ENCODE measurements around the gene MGAT3.
"Not testable (repeated sequence)": the region's sequence is repeated elsewhere in the genome, so short reads cannot be mapped to it uniquely, and the experiment has no call there.

MGAT3 gene

DNA sequence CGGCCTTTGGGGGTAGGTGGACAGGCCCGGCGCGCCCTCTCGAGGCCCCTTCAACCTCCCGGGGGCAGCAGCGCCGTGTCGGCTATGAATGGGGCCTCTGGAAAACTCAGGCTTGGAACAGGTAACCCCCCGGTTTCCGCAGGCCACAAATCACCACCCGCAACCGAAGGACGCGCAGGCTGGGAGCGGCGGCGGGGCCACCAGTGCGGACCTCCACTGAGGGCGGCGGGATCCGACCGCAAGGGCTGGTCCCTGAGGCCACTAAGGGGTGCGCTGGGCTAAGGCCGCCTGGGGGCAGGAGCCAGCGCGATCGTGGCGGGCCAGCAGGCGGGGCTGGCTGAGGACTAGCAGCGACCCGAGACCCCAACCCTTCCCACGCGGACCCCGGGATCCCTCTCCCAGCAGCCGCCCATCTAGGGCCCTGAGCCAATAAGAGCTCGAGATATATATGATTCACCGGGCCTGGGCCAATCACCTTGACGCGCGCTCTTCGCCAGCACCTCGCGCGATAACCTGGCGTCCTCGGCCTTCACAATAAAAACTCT lies 62.9 kb downstream of the MGAT3 start:
- H3K4me3 ChIP-seq (ENCODE audit: low read length): peak overlapping the region; percentile 94
- TF ChIP-seq, protein P1, sequence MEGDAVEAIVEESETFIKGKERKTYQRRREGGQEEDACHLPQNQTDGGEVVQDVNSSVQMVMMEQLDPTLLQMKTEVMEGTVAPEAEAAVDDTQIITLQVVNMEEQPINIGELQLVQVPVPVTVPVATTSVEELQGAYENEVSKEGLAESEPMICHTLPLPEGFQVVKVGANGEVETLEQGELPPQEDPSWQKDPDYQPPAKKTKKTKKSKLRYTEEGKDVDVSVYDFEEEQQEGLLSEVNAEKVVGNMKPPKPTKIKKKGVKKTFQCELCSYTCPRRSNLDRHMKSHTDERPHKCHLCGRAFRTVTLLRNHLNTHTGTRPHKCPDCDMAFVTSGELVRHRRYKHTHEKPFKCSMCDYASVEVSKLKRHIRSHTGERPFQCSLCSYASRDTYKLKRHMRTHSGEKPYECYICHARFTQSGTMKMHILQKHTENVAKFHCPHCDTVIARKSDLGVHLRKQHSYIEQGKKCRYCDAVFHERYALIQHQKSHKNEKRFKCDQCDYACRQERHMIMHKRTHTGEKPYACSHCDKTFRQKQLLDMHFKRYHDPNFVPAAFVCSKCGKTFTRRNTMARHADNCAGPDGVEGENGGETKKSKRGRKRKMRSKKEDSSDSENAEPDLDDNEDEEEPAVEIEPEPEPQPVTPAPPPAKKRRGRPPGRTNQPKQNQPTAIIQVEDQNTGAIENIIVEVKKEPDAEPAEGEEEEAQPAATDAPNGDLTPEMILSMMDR (conservative IDR thresholded peaks at IDR 0.05; ENCODE audit: low read length): no peak; the same call in 1 of the 2 replicates
- DNase-seq (ENCODE audit: low read depth): peak; percentile 61

- peak within 1 kb of the TSS; percentile 94 for H3K4me3 ChIP-seq (ENCODE audit: low read length)
- TF ChIP-seq, protein P1 (conservative IDR thresholded peaks at IDR 0.05; ENCODE audit: low read length): no peak
- peak; percentile 100 for DNase-seq (ENCODE audit: low read depth)
Observed at GRCh38 chr22:39520226-39521105, 63.7 kb downstream of the MGAT3 start, which contains the start of gene ATF4. Gene ATF4, plus strand, starts transcription at chr22:39520562. Its CDS starts 884 bp downstream, at chr22:39521446.

- H3K4me3 ChIP-seq (ENCODE audit: low read length): peak overlapping the region; percentile 94
- DNase-seq (ENCODE audit: low read depth): peak; percentile 79
Observed at GRCh38 chr22:39521106-39521885, 64.5 kb downstream of the MGAT3 start.

GRCh38 chr22:39522091-39522490 lies 65.3 kb downstream of the MGAT3 start:
- DNase-seq (ENCODE audit: low read depth): not testable (repeated sequence)
- peak overlapping the region; percentile 94 for H3K4me3 ChIP-seq (ENCODE audit: low read length)

- peak overlapping the region; percentile 94 for H3K4me3 ChIP-seq (ENCODE audit: low read length)
- peak; percentile 71 for DNase-seq (ENCODE audit: low read depth)
- TF ChIP-seq, protein P1 (conservative IDR thresholded peaks at IDR 0.05; ENCODE audit: low read length): no peak
Observed at GRCh38 chr22:39522567-39523300, 65.9 kb downstream of the MGAT3 start.

DNA sequence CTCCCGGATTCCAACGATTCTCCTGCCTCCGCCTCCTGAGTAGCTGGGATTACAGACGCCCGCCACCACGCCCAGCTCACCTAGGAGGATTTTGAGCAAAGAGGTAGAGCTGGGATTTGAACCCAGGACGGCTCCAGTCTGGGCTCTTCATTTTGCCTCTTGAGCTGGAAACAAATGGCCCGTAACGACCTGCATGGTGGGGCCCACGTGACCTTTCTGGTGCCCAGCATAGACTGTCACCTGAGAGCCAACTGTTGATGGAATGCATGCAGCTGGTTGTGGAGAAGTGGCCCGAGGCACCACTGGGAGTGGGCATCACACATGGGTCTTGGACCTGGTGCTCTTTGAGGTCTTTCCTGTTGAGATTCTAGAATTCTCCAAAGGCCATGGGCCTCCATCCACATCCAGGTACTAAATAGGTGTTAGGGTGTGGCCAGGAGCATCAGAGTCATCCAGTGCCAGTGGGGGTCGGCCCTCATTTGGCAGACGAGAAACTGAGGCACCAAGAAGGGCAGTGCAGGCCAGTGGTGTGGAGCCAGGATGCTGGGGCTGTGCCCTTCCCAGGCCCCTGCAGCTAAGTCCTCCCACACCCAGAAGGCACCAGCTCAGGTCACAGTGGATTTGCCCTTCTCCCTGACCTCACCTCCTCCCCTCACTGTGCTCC lies 67.4 kb downstream of the MGAT3 start:
- TF ChIP-seq, protein P1 (conservative IDR thresholded peaks at IDR 0.05; ENCODE audit: low read length): no peak
- no peak overlapping the region for H3K4me3 ChIP-seq (ENCODE audit: low read length)
- no peak for DNase-seq (ENCODE audit: low read depth)

- no peak for DNase-seq (ENCODE audit: low read depth)
- no peak overlapping the region for H3K4me3 ChIP-seq (ENCODE audit: low read length)
- TF ChIP-seq, protein P1 (conservative IDR thresholded peaks at IDR 0.05; ENCODE audit: low read length): no peak
Observed at GRCh38 chr22:39524753-39525657, 68.2 kb downstream of the MGAT3 start.
